IPS-18a (cell line): ENCODE data around the gene RET.

ENCODE experiments used
- H3K27ac ChIP-seq: one replicate; pipeline ENCODE4 v1.5.1; 2013; ENCODE audit warnings: low read length
- H3K27me3 ChIP-seq: one replicate; pipeline ENCODE4 v1.6.1; 2013; ENCODE audit warnings: mild to moderate bottlenecking, low read length; ENCODE audit not compliant: control insufficient read depth, insufficient read depth
- H3K36me3 ChIP-seq: one replicate; pipeline ENCODE4 v1.6.1; 2013; ENCODE audit warnings: low read depth, low read length; ENCODE audit not compliant: control insufficient read depth
- H3K4me1 ChIP-seq: one replicate; pipeline ENCODE4 v1.6.1; 2013; ENCODE audit warnings: low read depth, low read length; ENCODE audit not compliant: control insufficient read depth
- H3K4me3 ChIP-seq: one replicate; pipeline ENCODE4 v1.5.1; 2013; ENCODE audit warnings: low read length
- H3K9ac ChIP-seq: one replicate; pipeline ENCODE4 v1.6.1; 2013; ENCODE audit warnings: mild to moderate bottlenecking, low read length, moderate library complexity
- H3K9me3 ChIP-seq: one replicate; pipeline ENCODE4 v1.6.1; 2013; ENCODE audit warnings: low read depth, low read length; ENCODE audit not compliant: control insufficient read depth

The RET gene

DNA sequence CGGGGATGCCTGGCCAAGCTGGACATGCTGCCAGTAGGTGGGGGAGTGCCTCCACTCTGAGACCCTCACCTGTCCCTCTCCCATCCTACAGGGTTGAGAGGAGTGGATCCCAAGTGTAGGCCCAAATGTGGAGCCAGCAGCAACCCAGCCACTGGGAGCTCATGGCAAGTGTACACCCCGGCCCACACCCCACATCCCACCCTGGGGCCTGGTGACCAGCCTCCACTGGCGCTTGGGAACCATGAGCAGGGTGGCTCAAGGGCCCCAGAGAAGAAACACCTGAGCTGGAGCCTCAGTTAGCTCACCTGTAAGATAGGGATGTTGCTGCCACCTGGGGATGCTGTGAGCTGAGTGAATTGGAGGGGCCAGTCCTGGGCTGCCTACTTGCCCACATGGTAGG is 10.4 kb upstream of the RET start:
- no peaks in the 10 kb centered on the region for H3K4me1 ChIP-seq

DNA sequence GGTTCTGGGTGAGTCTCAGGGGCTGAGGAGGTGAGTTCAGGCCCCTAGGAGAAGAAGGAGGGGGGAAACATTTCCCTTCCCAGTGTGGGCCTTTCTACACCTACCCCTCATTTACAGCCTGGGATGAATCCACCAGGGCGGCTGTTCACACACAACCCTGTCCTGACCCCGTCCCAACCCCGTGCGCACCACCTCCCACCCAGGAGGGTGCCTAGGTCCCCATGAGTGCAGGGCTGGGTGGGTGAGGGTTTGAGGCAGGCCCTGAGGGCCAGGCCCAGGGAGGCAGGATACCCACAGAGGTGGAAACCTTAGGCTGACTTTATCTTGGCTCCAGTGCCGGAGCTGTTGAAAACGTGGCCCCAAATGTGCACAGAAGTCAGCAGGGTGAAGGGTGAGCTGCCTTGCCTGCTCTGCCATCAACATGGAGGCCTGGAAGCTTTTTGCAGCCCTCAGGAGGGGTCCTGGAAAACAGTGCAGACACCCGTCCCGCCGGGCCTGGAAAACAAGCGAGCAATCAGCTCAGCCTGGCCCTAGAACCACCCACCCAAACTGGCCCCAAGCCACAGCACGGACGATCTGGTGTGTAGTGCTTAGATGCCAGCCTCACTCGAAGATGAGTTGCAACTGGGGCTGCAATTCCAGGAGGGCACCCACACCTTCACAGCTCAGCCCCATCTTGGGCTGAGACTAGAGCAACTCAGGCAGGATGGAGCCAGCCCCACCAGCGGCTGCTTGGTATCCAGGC is 9.3 kb upstream of the RET start:
- Histone ChIP-seq H3K27me3 (no peaks in the 10 kb centered on the region), H3K4me1 (no peaks in the 10 kb centered on the region)

More for the DNA sequence above, 10.4 kb upstream of the RET start:
- H3K27ac ChIP-seq: no peak overlapping the region
- no peak overlapping the region for H3K9ac ChIP-seq
- H3K36me3 ChIP-seq: no peaks in the 10 kb centered on the region
- H3K4me3 ChIP-seq: no peak overlapping the region
- no peaks in the 10 kb centered on the region for H3K9me3 ChIP-seq
- no peaks in the 10 kb centered on the region for H3K27me3 ChIP-seq

GRCh38 chr10:43068136-43068395 is 8.8 kb upstream of the RET start:
- Histone ChIP-seq H3K9me3 (no peaks in the 10 kb centered on the region), H3K9ac (no peak overlapping the region), H3K4me3 (no peak overlapping the region), H3K27ac (no peak overlapping the region), H3K27me3 (no peaks in the 10 kb centered on the region), H3K36me3 (no peaks in the 10 kb centered on the region), H3K4me1 (no peaks in the 10 kb centered on the region)

More for the DNA sequence above, 9.3 kb upstream of the RET start:
- H3K9ac ChIP-seq: no peak overlapping the region
- no peak overlapping the region for H3K4me3 ChIP-seq
- no peak overlapping the region for H3K27ac ChIP-seq
- no peaks in the 10 kb centered on the region for H3K36me3 ChIP-seq
- H3K9me3 ChIP-seq: no peaks in the 10 kb centered on the region

GRCh38 chr10:43068471-43069210 is 8.2 kb upstream of the RET start:
- no peaks in the 10 kb centered on the region for H3K9me3 ChIP-seq
- no peaks in the 10 kb centered on the region for H3K27me3 ChIP-seq
- H3K9ac ChIP-seq: no peak overlapping the region
- no peaks in the 10 kb centered on the region for H3K4me1 ChIP-seq
- H3K36me3 ChIP-seq: no peaks in the 10 kb centered on the region
- no peak overlapping the region for H3K4me3 ChIP-seq
- H3K27ac ChIP-seq: no peak overlapping the region

DNA sequence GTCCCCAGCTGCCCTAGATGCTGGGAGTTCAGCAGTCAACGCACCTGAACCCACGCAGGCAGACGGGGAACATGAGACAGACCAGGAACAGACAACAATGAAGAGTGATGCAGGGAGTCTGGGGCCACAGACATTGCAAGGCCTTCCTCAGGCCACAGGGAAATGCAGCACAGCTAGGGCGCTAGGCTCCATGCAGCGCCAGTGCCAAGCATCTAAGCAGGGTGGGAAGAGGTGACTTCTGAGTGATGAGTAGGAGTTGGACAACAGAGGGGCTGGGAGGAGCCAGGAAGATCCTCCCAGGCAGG is 7.7 kb upstream of the RET start:
- Histone ChIP-seq H3K36me3 (no peaks in the 10 kb centered on the region), H3K27ac (no peak overlapping the region), H3K4me3 (no peak overlapping the region), H3K27me3 (no peaks in the 10 kb centered on the region), H3K9ac (no peak overlapping the region), H3K9me3 (no peaks in the 10 kb centered on the region), H3K4me1 (no peaks in the 10 kb centered on the region)

DNA sequence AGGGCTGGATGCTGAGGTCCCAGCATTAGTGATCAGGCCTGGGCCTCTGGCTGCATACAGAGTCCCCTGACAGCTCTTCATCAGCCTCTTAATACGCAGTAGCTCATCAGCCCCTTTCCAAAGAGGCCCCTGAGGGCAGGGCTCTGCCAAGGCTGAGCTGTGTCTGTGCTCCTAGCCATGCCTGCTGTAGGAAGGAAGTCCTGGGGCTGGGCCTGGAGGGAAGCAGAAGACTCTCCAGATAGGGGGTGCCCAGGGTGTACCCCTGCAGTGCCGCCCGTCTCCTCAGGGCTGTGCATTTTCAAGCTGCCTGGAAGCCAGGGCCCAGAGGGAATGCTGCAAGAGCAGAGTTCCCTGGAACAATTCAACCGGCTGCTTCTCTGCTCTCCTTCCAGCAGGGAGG is 7.3 kb upstream of the RET start:
- H3K27me3 ChIP-seq: no peaks in the 10 kb centered on the region
- no peaks in the 10 kb centered on the region for H3K36me3 ChIP-seq
- H3K4me1 ChIP-seq: no peaks in the 10 kb centered on the region
- H3K9ac ChIP-seq: no peak overlapping the region
- H3K9me3 ChIP-seq: no peaks in the 10 kb centered on the region
- no peak overlapping the region for H3K4me3 ChIP-seq
- H3K27ac ChIP-seq: no peak overlapping the region

- no peak overlapping the region for H3K9ac ChIP-seq
- no peaks in the 10 kb centered on the region for H3K9me3 ChIP-seq
- H3K4me3 ChIP-seq: no peak overlapping the region
- peaks cover 5% of the 10 kb centered on the region for H3K27me3 ChIP-seq
- no peaks in the 10 kb centered on the region for H3K36me3 ChIP-seq
- no peaks in the 10 kb centered on the region for H3K4me1 ChIP-seq
- H3K27ac ChIP-seq: no peak overlapping the region
These were observed 6.5 kb upstream of the RET start for GRCh38 chr10:43070121-43071085.

- H3K9me3 ChIP-seq: no peaks in the 10 kb centered on the region
- no peak overlapping the region for H3K9ac ChIP-seq
- H3K27me3 ChIP-seq: peaks cover 18% of the 10 kb centered on the region
- no peaks in the 10 kb centered on the region for H3K4me1 ChIP-seq
- no peaks in the 10 kb centered on the region for H3K36me3 ChIP-seq
- no peak overlapping the region for H3K4me3 ChIP-seq
- no peak overlapping the region for H3K27ac ChIP-seq
These were observed 4.8 kb upstream of the RET start for GRCh38 chr10:43071865-43072650.

- no peak overlapping the region for H3K4me3 ChIP-seq
- H3K27me3 ChIP-seq: peaks cover 26% of the 10 kb centered on the region
- no peaks in the 10 kb centered on the region for H3K36me3 ChIP-seq
- no peak overlapping the region for H3K9ac ChIP-seq
- no peak overlapping the region for H3K27ac ChIP-seq
- H3K4me1 ChIP-seq: peaks cover 3% of the 10 kb centered on the region
- no peaks in the 10 kb centered on the region for H3K9me3 ChIP-seq
These were observed 3.7 kb upstream of the RET start for GRCh38 chr10:43073191-43073590.

GRCh38 chr10:43073721-43074120 is 3.1 kb upstream of the RET start:
- Histone ChIP-seq H3K4me3 (no peak overlapping the region), H3K36me3 (no peaks in the 10 kb centered on the region), H3K9ac (no peak overlapping the region), H3K4me1 (peaks cover 4% of the 10 kb centered on the region), H3K27ac (no peak overlapping the region), H3K9me3 (no peaks in the 10 kb centered on the region), H3K27me3 (peaks cover 32% of the 10 kb centered on the region)

GRCh38 chr10:43074409-43074808 is 2.5 kb upstream of the RET start:
- no peak overlapping the region for H3K9ac ChIP-seq
- H3K36me3 ChIP-seq: no peaks in the 10 kb centered on the region
- H3K9me3 ChIP-seq: no peaks in the 10 kb centered on the region
- H3K27ac ChIP-seq: no peak overlapping the region
- H3K4me1 ChIP-seq: peaks cover 4% of the 10 kb centered on the region
- no peak overlapping the region for H3K4me3 ChIP-seq
- H3K27me3 ChIP-seq: peaks cover 38% of the 10 kb centered on the region
